ENCODE results near the gene RRN3.
"Not testable (repeated sequence)": the region's sequence is repeated elsewhere in the genome, so short reads cannot be mapped to it uniquely, and the experiment has no call there.

The RRN3 gene

DNA sequence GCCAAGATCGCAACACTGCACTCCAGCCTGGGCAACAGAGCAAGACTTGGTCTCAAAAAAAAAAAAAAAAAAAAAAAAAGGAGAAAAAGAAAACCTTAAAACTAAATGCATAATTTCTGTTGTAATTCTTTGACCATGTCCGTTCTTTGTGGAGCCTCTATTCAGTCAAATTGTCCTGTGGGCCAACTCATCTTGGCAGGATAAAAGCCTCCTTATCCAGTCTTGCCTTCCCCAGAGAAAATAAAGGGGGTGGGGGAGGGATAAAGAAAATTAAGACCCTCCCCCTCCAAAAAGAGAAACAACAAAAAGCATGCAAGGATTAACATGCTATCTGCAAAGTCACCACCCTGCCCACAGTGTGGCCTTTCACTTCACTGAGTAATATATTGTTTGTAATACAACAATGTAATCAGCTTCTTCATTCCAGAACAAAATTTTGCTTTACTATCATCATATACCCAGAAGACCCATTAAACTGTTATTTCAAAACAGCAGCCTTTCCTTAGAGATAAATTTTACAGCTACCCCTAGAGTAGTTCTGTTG is 5.4 kb upstream of the RRN3 start:
- not testable (repeated sequence) for DNase-seq (ENCODE audit: low spot score); FAIRE-seq

GRCh38 chr16:15096583-15096972 is 2.5 kb upstream of the RRN3 start:
- DNase-seq (ENCODE audit: low spot score); FAIRE-seq: not testable (repeated sequence)

DNA sequence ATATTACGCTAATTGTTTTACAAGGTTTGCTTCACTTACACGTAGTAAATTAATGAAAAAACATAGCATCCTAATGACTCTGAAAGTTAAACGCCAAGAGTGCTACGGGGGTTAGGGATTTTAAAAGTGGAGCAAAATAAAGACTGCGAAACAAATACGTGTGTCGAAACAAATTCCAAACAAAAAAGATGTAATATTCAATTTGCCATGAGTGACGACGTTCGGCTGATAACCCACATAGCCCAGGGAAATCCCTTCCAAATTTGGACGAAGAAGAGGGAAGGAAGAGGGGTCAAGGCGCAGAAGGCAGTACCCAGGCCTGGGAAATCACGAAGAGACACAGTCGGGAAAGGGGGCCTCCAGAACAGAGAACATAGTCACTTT is 509 bp downstream of the RRN3 start:
- DNase-seq (ENCODE audit: low spot score); FAIRE-seq: not testable (repeated sequence)

GRCh38 chr16:15090663-15091269 is 3.3 kb downstream of the RRN3 start:
- not testable (repeated sequence) for FAIRE-seq; DNase-seq (ENCODE audit: low spot score)

DNA sequence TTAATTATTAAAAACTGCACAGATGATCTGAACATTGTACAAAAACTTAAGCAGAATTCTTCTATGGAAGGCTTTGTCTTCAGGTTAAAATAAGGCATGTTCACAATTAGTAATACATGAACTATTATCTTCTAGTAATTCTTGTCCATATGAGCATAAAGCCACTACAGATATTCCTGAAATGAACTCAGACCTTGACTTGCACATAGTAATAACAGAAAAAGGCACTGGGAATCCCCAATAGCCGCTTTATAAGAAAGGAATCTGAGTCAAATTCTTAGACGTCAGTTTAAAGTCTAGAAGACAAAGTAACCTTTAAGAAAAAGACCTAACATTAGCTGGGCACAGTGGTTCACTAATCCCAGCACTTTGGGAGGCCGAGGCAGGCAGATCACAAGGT is 11.3 kb downstream of the RRN3 start:
- not testable (repeated sequence) for FAIRE-seq; DNase-seq (ENCODE audit: low spot score)

- DNase-seq (ENCODE audit: low spot score); FAIRE-seq: not testable (repeated sequence)
Measured at GRCh38 chr16:15080883-15081282, 13.2 kb downstream of the RRN3 start.

GRCh38 chr16:15076161-15076560 is 17.9 kb downstream of the RRN3 start:
- FAIRE-seq; DNase-seq (ENCODE audit: low spot score): not testable (repeated sequence)

GRCh38 chr16:15073101-15073500 is 21.0 kb downstream of the RRN3 start:
- FAIRE-seq (no peak), DNase-seq (ENCODE audit: low spot score) (no peak)

DNA sequence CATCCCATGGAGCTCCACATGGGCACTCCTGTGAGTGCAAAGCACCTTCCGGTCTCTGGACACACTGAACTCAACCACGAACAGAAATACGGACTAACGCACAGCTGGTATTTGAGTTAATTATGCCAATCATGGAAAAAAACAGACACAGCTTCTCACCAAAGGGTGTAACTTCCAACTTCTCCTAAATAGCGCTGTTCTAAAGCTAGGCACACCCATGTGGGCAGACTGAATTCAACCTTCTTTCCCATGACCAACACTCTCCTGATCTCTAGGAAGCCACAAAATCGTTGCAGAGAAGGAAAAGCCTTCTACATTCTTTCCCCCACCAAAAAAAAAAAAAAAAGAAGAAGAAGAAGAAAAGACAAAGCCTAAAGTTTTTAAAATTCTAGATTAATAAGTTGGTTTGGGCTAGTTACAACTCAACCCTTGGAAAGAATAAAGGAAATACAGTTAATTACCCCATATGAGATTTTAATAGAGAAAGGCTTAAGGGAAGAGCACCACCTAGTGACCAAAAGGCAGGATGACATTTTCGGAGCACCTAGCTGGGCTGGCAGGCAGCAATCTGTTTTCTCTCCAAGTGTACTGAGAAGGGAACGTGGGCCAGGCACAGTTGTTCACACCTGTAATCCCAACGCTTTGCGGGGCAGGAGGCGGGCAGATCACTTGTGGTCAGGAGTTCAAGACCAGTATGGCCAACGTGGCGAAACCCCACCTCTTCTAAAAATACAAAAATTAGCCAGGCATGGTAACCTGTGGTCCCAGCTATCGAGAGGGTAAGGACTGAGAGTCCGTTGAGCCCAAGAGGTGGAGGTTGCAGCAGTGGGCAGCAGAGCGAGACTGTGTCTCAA is 21.9 kb downstream of the RRN3 start:
- FAIRE-seq; DNase-seq (ENCODE audit: low spot score): not testable (repeated sequence)

DNA sequence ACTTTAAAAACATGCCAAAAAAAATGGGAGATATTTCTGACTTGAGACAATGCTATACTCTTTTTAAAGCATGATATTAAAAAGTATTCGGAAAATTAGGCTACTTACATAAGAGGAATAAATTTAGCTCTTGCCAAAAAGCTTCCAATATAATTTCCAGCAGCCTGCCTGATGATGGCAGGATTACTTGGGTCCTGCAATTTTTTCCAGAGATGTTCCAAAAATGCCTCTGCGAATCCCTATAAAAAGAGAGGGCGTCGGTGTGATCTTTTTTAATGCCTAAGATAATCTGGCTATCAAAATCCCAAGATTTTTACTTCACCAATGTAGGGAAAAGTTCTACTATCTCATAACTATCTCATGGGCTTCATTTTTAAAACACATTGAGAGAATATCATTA is 23.1 kb downstream of the RRN3 start:
- DNase-seq (ENCODE audit: low spot score); FAIRE-seq: not testable (repeated sequence)

DNA sequence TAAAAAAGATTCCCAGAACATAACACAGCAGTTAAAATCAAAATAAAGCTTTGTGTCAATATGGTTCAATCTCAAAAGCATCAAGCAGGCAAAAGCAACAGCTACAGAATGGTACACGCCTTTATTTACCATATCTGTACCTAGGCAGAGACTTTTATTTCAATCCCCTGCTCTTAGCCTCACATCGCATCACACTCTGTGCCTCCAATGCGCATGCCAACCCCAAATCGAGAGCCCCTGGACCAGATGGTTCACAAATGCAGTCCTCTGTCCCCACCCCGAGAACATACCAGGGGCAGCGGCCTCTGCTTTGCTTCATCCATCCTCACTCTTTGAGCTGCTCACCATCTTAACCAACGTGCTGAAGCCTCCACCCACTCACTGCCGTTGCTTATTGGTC is 27.4 kb downstream of the RRN3 start:
- DNase-seq (ENCODE audit: low spot score); FAIRE-seq: not testable (repeated sequence)

DNA sequence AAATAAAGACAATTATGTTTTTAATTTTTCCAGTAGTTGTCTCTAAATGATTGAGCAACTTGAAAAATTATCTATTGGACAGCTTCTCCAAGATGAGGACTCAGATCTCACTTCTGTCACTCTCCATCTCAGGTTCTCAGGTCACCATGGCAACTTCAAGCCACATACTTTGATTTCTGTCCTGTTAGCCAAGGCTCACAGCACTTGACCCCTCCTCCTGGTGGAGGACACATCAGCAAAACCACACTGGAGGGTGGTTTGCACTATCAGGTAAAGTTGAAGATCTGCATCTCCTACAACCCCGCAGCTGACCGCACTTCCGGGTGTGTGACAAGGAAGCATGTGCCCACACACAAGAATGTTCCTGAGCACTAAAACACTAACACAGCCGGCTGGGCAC is 28.1 kb downstream of the RRN3 start:
- not testable (repeated sequence) for FAIRE-seq; DNase-seq (ENCODE audit: low spot score)

GRCh38 chr16:15062085-15062810 is 31.8 kb downstream of the RRN3 start:
- not testable (repeated sequence) for FAIRE-seq; DNase-seq (ENCODE audit: low spot score)

GRCh38 chr16:15059324-15059723 is 34.7 kb downstream of the RRN3 start:
- DNase-seq (ENCODE audit: low spot score) (no peak), FAIRE-seq (no peak)

DNA sequence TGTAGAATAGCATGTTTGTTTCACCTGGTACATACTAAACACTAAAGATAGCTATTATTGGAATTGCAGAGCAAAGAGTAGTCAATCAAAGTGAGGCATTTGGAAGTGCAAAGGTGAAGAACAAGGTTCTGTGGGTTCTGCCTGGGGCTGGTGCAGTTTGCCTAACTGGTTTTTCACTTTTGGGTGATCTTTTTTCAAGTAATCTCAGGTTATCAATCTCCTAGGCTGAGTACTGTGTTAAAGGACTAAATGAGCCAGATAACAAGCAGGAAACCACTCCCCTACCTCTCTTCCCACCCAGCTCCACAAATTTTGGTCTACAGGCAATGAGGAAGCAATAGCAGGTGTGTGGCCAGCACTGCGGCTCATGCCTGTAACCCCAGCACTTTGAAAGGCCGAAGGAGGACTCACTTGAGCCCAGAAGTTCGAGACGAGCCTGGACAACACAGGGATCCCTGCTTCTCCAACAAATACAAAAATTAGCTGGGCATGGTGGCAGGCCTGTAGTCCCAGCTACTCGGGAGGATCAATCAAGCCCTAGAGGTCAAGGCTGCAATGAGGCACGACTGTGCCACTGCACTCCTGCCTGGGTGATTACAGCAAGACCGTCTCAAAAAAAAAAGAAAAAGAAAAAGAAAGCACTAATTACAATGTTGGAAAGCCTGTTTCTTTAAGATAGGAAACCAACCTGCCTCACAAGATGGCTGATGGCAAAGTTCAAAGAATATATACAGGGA is 36.2 kb downstream of the RRN3 start:
- no peak for FAIRE-seq
- no peak for DNase-seq (ENCODE audit: low spot score)

- FAIRE-seq (no peak), DNase-seq (ENCODE audit: low spot score) (no peak)
Measured at GRCh38 chr16:15055141-15056053, 38.7 kb downstream of the RRN3 start.

DNA sequence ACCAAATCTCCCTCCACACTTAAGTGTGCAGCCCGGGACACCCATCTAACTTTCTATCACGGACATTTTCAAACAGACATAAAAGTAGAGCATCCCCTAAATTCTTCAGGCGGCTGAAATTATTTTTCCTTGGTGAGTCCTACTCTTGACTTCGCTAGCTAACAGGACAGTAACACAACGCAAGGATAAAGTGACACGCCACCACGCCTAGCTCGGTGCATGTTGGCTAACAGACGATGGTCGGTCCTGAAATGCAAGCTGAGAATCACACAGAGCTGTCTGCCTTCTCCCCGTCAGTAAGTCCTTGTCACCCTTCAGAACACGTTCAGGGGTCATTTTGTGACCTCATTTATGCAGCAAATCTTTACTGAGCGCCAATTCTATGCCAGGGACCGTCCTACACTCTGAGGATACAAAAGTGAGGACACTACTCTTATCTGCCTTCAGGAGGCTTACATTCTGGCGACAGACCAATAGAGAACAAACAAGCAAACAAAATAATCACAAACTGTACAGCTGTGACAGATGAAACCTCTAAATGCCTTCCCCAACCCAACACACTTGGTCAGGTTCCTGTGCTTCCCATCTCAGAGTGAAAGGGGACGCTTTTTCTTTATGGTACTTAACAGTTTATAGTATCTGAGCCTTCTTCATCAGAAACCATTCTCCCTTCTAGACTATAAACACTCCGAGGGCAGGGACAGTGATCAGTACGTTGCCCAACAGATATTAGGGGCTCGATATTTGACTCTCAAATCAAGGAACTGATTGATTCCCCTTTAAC is 39.5 kb downstream of the RRN3 start:
- no peak for FAIRE-seq
- DNase-seq (ENCODE audit: low spot score) = no peak

GRCh38 chr16:15053904-15054303 is 40.2 kb downstream of the RRN3 start:
- DNase-seq (ENCODE audit: low spot score) (no peak), FAIRE-seq (no peak)
